HG03342 (cell line): ENCODE measurements around the gene OR13C4.
"Not testable (repeated sequence)": the region's sequence is repeated elsewhere in the genome, so short reads cannot be mapped to it uniquely, and the experiment has no call there.

Source experiments
- ATAC-seq: cut with Tn5 transposase; IDR thresholded peaks from one replicate; pipeline ENCODE4 v1.9.1; 2021; ENCODE audit warnings: mild to moderate bottlenecking, moderate library complexity; ENCODE audit not compliant: unreplicated experiment

Gene OR13C4

GRCh38 chr9:104527109-104527508, at the start of gene OR13C4:
TSS of gene OR13C4 (minus strand) at chr9:104527209. CDS start at chr9:104527209, 0 bp downstream.
- ATAC-seq = no peak

DNA sequence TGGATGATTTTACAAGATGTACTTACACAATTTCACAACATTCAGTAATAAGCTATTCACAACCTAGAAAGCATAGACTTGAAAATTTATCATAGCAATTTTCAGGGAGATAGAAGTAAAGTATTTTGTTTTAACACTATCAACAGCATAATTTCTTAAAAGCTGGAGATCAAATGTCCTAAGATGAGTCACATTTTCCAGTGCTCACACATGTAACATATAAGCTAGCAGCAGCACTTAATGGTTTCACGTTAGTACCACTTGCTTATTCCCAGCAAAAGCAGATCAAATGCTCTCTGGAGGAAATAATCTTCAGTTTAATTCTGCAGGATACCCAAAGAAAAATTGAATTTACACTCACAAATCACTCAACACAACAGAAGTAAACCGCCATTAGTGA, 48.4 kb upstream of the OR13C4 start:
- ATAC-seq = no peak

DNA sequence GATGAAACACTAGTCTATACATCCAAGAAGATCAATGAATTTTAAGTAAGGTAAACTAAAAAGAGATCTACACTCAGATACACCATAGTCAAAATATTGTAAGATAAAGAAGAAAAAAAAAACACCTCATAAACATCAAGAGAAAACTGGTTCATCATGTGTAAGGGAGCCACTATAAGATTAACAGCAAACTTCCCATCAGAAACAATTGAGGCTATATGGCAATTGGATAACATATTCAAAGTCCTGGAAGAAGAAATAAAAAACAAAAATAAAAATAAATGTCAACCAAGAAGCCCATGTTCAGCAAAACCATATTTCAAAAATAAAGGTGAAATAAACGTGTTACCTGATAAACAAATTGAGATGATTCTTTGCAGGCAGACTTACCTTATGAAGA, 45.6 kb upstream of the OR13C4 start:
- no peak for ATAC-seq

GRCh38 chr9:104568868-104569267, 41.9 kb upstream of the OR13C4 start, which contains the start of gene OR13C8:
TSS of gene OR13C8 (plus strand) at chr9:104569168. CDS start at chr9:104569168, 0 bp downstream.
- no peak for ATAC-seq

- no peak for ATAC-seq
Observed at GRCh38 chr9:104564358-104564757, 37.3 kb upstream of the OR13C4 start.

DNA sequence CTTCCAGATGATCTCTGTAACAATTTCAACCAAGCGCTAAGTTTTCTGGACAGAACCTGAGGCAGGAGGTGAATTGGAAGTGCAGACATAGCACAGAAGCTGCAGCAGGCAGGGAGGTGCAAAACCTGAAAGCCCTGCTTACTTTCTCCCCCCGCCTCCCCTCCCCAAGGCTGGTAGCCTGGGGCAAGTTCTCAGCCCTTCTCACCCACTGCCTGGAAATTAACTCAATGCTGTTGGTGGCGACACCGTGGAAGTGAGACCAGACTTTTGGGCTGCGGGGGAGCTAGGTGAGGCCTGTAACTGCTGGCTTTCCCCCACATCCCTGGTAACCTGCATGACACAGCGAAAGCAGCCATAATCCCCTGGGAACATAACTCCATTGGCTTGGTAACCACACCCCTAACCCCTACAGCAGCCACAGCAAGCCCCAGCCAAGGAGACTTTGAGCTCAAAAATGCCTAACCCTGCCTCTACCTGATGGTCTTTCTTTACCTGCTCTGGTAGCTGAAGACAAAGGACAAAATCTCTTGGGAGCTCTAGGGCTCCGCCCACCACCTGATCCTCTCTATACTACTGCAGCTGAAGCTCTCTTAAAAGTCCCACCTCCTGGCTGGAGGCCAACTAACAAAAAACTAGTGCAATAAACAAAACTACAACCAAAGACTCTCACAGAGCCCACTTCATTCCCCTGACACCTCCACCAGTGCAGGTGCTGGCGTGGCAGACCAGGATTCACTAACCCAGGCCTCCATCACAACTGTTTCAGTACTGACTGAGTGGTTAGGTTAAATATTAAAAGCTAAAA, 30.0 kb upstream of the OR13C4 start:
- ATAC-seq = no peak

- no peak for ATAC-seq
Observed at GRCh38 chr9:104555521-104555920, 28.5 kb upstream of the OR13C4 start.

DNA sequence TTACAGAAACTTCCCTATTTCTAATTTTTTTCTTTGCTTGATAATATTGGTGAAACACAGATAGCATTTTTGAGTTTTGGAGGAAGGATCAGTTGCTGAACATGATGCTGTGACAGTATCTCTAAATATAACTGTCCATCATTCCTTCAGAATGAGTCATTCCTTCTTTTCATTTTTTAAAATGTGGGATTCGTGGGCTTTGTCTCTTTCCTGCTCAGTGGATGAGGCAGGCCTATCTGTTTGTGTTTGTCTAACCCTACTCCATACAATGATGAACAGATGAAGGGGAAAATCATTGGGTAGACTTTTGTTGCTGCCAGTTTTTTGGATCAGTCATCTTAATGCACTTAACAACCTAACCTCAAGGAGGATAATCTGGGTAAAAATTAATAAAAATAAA, 26.3 kb upstream of the OR13C4 start:
- no peak for ATAC-seq

DNA sequence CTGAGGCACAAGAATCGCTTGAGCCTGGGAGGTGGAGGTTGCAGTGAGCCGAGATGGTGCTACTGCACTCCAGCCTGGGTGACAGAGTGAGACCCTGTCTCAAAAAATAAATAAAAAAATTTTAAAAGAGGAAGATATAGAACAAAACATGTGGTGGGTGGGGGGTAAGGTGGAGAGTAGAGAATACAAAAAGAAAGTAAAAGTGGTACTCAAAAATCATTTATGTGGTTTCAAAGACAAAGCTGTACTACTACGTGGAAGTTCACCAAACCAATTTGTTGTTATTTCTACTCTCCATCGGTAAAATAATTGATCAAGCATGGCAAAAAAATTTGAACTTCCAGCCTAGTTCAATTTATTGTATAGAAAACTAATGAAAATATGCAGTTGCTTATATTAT, 17.6 kb upstream of the OR13C4 start:
- no peak for ATAC-seq

DNA sequence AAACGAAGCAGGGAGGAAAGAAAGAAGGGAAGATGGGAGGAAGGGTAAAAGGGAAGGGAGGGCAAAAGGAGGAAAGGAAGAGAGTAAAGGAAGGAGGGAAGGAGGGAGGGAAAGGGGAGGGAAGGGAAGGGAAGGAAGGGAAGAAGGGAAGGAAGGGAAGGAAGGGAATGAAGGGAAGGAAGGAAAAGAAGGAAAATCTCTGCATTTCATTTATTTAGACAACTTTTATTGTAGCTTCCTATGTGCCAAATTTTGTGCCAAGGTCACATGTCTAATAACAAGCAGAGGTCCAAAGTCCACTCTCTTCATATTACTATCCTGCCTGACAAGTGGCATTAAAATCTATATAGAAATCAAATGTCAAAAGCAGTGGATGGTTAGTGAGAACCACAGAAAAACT, 12.3 kb upstream of the OR13C4 start:
- no peak for ATAC-seq

DNA sequence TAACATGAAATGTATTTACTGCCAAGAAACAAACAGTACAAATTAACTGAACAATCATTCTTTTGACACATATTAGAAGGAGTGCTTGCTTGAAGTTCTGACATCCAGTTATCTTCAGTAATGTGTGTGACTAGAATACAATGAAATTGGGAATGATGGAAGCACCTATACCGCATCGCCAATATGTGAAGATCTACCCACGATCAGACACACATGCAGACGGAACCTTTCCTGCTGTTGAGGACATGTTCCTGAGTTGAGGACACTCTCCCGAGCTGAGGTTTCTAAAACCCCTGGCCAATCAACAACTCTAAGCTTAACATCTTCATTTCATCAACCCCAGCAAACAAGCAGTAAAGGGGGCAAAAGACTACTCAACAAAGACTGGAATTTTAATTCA, 9.7 kb upstream of the OR13C4 start, which contains the start of gene OR13C3:
Gene OR13C3, minus strand, starts transcription at position 101 of the 400 bp plus-strand sequence. CDS start 133 bp downstream, outside the sequence.
- no peak for ATAC-seq

DNA sequence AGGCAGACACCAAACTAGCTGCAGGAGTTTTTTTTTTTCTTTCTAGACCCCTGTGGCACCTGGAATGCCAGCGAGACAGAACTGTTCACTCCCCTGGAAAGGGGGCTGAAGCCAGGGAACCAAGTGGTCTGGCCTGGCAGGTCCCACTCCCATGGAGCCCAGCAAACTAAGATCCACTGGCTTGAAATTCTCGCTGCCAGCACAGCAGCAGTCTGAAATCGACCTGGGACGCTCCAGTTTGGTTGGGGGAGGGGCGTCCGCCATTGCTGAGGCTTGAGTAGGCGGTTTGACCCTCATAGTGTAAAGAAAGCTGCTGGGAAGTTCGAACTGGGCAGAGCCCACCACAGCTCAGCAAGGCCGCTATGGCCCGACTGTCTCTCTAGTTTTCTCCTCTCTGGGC, 6.8 kb downstream of the OR13C4 start:
- ATAC-seq = not testable (repeated sequence)

GRCh38 chr9:104514901-104515300, 12.1 kb downstream of the OR13C4 start:
- no peak for ATAC-seq

GRCh38 chr9:104506565-104506964, 20.4 kb downstream of the OR13C4 start:
- ATAC-seq = no peak

DNA sequence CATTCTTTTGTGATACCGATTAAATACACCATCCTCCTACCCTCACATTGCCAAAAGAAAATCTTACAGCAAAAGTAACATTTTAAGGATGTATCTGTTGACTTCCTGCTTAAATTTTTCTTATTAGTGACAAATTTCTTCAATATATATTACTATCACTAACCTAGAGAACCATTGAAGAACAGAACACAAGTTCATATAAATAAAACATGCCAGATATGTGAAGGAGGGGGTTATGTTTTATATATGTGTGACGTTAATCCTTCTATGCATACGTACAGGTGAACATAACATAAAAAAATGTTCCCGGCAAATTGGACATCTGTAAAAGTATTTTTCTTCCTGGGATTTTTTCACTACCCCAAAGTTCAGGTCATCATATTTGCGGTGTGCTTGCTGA, 23.0 kb downstream of the OR13C4 start, which contains the start of gene OR13F1:
Gene OR13F1, plus strand, starts transcription at position 301 of the 400 bp plus-strand sequence. Its CDS starts 0 bp downstream, at position 301.
- no peak for ATAC-seq

- no peak for ATAC-seq
Observed at GRCh38 chr9:104503440-104503839, 23.6 kb downstream of the OR13C4 start.

- no peak for ATAC-seq
Observed at GRCh38 chr9:104494808-104495207, 32.2 kb downstream of the OR13C4 start.

GRCh38 chr9:104485014-104485413, 42.0 kb downstream of the OR13C4 start:
- no peak for ATAC-seq

DNA sequence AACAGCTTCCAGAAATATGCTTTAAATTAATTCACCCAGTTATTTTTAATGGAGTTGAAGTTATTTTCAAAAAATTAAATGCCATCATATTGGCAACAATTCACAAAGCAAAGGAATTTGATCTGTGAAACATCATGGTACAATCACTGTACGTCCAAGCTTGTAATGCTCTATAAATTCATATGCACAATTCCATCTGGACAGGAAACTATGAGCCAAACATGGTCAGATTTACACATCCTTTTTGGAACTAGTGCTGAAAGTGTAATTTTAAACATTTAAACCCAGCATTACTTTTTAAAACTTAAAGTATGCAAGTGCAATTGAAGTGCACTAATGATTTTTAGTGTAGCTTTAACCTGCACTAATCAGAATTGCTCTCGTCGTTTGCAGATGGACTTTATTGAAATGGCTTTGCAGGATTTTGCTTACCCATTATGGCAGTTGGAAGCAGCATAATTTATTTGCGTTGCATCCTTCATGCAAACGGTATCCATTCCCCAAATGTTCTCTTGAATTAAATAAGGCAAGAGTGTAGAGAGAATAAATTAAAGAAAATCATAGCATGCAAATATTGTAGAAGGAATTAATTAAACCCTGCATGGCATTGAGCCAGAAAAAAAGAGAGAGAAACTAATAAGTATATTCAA, 44.0 kb downstream of the OR13C4 start:
- ATAC-seq = no peak
